GM12878 (cell line): ENCODE data around the gene PRM1. TPM values are rescaled to one million over a fixed set of nuclear protein-coding genes. Genes with fewer than 3 reads are reported as not detected.

Experiments used
- MEF2B ChIP-seq: fragments of 450-650 bp; IDR thresholded peaks from 2 replicates; pipeline ENCODE4 v1.6.1; 2018; ENCODE audit warnings: mild to moderate bottlenecking, moderate library complexity; ENCODE audit not compliant: partially characterized antibody, poor library complexity, severe bottlenecking
- NBN ChIP-seq: fragments of 450-650 bp; IDR thresholded peaks from 2 replicates; pipeline ENCODE4 v1.6.1; 2016
- NR2C2 ChIP-seq: IDR thresholded peaks from 2 replicates; pipeline ENCODE4 v1.6.1; 2011; ENCODE audit warnings: borderline replicate concordance, low read depth; ENCODE audit not compliant: control insufficient read depth, insufficient read length
- RAD51 ChIP-seq: fragments of 450-650 bp; IDR thresholded peaks from 2 replicates; pipeline ENCODE4 v1.6.1; 2016; ENCODE audit warnings: moderate library complexity, mild to moderate bottlenecking, inconsistent platforms
- YY1 ChIP-seq: IDR thresholded peaks from 2 replicates; pipeline ENCODE4 v1.6.1; 2011; ENCODE audit warnings: low read depth, mild to moderate bottlenecking, low read length
- ZBED1 ChIP-seq: IDR thresholded peaks from 2 replicates; pipeline ENCODE4 v1.6.1; 2016; ENCODE audit warnings: borderline replicate concordance
- ZNF622 ChIP-seq: fragments of 450-650 bp; IDR thresholded peaks from 2 replicates; pipeline ENCODE4 v1.6.1; 2017; ENCODE audit warnings: mild to moderate bottlenecking, inconsistent platforms
- polyA plus RNA-seq, 11 experiments: library from polyadenylated mRNA; depleted of rRNA in 4 of 11; unstranded in 6 of 11; stranded (reverse) in 5 of 11; fragments of >200 nt; fragmentation: Nextera tagmentation in 4 of 11; fragmentation: Illumina TruSeq in 1 of 11; extraction: Ambion mirVana in 4 of 11; extraction: Trizol in 1 of 11; gene quantifications; 1 replicate in 1 of 11; 2 replicates in 10 of 11; pipeline versions ENCODE4 v1.2.1 to v1.2.3, GENCODE V29; 2011 to 2016; ENCODE audit warnings: inconsistent platforms in 2 of 11, missing spikeins in 2 of 11, low read depth in 1 of 11
- total RNA-seq, 4 experiments: library from RNA; depleted of rRNA in 3 of 4; stranded (reverse); fragments of >200 nt in 3 of 4; fragmentation: Illumina TruSeq in 1 of 4; extraction: Trizol in 1 of 4; gene quantifications; 2 replicates each; pipeline versions ENCODE4 v1.2.1 to v1.2.3, GENCODE V29; 2013 to 2021
- TF ChIP-seq, protein P1 (sequence below): fragments of 450-650 bp; IDR thresholded peaks from 2 replicates; pipeline ENCODE4 v1.6.1; 2017; ENCODE audit warnings: mild to moderate bottlenecking, moderate library complexity
- TF ChIP-seq, protein P2 (sequence below): fragments of 450-650 bp; IDR thresholded peaks from 2 replicates; pipeline ENCODE4 v1.6.1; 2017; ENCODE audit warnings: mild to moderate bottlenecking, low read depth, inconsistent platforms; ENCODE audit not compliant: poor library complexity, severe bottlenecking
- TF ChIP-seq, protein P3 (sequence below): fragments of 450-650 bp; IDR thresholded peaks from 2 replicates; pipeline ENCODE4 v1.6.1; 2016; ENCODE audit warnings: mild to moderate bottlenecking, moderate library complexity, borderline replicate concordance
- TF ChIP-seq, protein P4 (sequence below): IDR thresholded peaks from 2 replicates; pipeline ENCODE4 v1.6.1; 2012; ENCODE audit warnings: low read depth, low read length, improper control_type of control experiment
- TF ChIP-seq, protein P5 (sequence below): IDR thresholded peaks from 2 replicates; pipeline ENCODE4 v1.6.1; 2011; ENCODE audit warnings: borderline replicate concordance, low read depth, mild to moderate bottlenecking, moderate library complexity, mixed read lengths, low read length; ENCODE audit not compliant: insufficient read depth; ENCODE audit errors: extremely low read length
- TF ChIP-seq, protein P6 (sequence below): IDR thresholded peaks from 2 replicates; pipeline ENCODE4 v1.6.1; 2011; ENCODE audit warnings: mild to moderate bottlenecking, low read depth, low read length, moderate library complexity; ENCODE audit not compliant: insufficient replicate concordance

The PRM1 gene
- total and polyA plus RNA-seq, 10 of the 15 experiments (the other 5 are each of a cell fraction or from before 2014, with no cell fraction given): 0.20 TPM; not detected in 9

DNA sequence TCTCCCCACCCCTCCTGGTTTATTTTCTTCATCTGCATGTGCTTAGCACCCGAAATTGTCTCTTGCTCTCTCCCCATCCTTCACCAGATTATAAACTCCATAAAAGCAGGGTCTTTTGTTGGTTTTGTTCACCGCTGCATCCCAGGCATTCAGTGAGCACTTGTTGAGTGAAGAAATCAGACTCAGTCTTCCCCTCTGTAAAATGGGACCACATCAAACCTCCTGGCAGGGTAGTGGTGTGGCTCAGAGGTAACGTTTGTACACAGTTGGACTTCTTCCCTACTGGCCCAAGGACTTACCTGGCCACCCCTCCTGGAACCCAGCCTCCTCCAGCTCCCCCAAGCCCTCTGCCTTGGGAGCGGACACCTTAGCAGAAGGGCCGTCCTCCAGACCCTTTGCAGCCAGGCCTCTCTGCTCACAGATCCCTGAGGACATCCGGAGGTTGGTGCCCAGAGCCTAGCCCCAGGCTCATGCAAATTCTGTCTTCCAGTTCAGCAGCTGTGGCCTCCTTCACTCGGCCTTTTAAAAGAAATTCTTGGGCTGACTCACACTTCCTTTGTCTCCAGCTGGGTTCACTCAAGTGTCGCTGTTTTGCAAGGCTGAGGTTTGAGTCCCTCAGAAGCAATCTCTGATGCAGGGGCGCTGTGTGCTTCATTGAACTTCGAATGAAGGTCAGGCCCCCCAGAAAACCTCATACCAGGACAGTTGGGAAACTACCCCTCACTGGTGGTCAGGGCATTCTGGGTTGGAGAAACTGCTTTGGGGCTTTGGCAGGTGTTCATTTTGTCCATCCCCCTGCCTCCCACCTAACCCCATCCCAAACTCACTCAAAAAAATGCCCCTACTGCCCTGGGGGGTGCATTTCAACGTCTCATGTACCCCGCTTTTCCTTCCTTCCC, 47.3 kb upstream of the PRM1 start (continued):
- TF ChIP-seq, protein P1, sequence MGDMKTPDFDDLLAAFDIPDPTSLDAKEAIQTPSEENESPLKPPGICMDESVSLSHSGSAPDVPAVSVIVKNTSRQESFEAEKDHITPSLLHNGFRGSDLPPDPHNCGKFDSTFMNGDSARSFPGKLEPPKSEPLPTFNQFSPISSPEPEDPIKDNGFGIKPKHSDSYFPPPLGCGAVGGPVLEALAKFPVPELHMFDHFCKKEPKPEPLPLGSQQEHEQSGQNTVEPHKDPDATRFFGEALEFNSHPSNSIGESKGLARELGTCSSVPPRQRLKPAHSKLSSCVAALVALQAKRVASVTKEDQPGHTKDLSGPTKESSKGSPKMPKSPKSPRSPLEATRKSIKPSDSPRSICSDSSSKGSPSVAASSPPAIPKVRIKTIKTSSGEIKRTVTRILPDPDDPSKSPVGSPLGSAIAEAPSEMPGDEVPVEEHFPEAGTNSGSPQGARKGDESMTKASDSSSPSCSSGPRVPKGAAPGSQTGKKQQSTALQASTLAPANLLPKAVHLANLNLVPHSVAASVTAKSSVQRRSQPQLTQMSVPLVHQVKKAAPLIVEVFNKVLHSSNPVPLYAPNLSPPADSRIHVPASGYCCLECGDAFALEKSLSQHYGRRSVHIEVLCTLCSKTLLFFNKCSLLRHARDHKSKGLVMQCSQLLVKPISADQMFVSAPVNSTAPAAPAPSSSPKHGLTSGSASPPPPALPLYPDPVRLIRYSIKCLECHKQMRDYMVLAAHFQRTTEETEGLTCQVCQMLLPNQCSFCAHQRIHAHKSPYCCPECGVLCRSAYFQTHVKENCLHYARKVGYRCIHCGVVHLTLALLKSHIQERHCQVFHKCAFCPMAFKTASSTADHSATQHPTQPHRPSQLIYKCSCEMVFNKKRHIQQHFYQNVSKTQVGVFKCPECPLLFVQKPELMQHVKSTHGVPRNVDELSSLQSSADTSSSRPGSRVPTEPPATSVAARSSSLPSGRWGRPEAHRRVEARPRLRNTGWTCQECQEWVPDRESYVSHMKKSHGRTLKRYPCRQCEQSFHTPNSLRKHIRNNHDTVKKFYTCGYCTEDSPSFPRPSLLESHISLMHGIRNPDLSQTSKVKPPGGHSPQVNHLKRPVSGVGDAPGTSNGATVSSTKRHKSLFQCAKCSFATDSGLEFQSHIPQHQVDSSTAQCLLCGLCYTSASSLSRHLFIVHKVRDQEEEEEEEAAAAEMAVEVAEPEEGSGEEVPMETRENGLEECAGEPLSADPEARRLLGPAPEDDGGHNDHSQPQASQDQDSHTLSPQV: peak; percentile 78
- TF ChIP-seq ZBED1 (peak; percentile 87; the same call in 1 of the 2 replicates), RAD51 (no peak), YY1 (peak; percentile 45; the same call in 1 of the 2 replicates), ZNF622 (no peak), MEF2B (peak; percentile 69), NBN (0 out of 2 replicates have a peak, but pooled peaks have one; percentile 71), NR2C2 (no peak)
- TF ChIP-seq, protein P2, sequence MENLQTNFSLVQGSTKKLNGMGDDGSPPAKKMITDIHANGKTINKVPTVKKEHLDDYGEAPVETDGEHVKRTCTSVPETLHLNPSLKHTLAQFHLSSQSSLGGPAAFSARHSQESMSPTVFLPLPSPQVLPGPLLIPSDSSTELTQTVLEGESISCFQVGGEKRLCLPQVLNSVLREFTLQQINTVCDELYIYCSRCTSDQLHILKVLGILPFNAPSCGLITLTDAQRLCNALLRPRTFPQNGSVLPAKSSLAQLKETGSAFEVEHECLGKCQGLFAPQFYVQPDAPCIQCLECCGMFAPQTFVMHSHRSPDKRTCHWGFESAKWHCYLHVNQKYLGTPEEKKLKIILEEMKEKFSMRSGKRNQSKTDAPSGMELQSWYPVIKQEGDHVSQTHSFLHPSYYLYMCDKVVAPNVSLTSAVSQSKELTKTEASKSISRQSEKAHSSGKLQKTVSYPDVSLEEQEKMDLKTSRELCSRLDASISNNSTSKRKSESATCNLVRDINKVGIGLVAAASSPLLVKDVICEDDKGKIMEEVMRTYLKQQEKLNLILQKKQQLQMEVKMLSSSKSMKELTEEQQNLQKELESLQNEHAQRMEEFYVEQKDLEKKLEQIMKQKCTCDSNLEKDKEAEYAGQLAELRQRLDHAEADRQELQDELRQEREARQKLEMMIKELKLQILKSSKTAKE: peak; percentile 92
- TF ChIP-seq, protein P3, sequence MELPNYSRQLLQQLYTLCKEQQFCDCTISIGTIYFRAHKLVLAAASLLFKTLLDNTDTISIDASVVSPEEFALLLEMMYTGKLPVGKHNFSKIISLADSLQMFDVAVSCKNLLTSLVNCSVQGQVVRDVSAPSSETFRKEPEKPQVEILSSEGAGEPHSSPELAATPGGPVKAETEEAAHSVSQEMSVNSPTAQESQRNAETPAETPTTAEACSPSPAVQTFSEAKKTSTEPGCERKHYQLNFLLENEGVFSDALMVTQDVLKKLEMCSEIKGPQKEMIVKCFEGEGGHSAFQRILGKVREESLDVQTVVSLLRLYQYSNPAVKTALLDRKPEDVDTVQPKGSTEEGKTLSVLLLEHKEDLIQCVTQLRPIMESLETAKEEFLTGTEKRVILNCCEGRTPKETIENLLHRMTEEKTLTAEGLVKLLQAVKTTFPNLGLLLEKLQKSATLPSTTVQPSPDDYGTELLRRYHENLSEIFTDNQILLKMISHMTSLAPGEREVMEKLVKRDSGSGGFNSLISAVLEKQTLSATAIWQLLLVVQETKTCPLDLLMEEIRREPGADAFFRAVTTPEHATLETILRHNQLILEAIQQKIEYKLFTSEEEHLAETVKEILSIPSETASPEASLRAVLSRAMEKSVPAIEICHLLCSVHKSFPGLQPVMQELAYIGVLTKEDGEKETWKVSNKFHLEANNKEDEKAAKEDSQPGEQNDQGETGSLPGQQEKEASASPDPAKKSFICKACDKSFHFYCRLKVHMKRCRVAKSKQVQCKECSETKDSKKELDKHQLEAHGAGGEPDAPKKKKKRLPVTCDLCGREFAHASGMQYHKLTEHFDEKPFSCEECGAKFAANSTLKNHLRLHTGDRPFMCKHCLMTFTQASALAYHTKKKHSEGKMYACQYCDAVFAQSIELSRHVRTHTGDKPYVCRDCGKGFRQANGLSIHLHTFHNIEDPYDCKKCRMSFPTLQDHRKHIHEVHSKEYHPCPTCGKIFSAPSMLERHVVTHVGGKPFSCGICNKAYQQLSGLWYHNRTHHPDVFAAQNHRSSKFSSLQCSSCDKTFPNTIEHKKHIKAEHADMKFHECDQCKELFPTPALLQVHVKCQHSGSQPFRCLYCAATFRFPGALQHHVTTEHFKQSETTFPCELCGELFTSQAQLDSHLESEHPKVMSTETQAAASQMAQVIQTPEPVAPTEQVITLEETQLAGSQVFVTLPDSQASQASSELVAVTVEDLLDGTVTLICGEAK: no peak
- TF ChIP-seq, protein P4, sequence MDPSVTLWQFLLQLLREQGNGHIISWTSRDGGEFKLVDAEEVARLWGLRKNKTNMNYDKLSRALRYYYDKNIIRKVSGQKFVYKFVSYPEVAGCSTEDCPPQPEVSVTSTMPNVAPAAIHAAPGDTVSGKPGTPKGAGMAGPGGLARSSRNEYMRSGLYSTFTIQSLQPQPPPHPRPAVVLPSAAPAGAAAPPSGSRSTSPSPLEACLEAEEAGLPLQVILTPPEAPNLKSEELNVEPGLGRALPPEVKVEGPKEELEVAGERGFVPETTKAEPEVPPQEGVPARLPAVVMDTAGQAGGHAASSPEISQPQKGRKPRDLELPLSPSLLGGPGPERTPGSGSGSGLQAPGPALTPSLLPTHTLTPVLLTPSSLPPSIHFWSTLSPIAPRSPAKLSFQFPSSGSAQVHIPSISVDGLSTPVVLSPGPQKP: peak; percentile 47; the same call in 1 of the 2 replicates
- TF ChIP-seq, protein P5, sequence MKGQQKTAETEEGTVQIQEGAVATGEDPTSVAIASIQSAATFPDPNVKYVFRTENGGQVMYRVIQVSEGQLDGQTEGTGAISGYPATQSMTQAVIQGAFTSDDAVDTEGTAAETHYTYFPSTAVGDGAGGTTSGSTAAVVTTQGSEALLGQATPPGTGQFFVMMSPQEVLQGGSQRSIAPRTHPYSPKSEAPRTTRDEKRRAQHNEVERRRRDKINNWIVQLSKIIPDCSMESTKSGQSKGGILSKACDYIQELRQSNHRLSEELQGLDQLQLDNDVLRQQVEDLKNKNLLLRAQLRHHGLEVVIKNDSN: no peak
- TF ChIP-seq, protein P6, sequence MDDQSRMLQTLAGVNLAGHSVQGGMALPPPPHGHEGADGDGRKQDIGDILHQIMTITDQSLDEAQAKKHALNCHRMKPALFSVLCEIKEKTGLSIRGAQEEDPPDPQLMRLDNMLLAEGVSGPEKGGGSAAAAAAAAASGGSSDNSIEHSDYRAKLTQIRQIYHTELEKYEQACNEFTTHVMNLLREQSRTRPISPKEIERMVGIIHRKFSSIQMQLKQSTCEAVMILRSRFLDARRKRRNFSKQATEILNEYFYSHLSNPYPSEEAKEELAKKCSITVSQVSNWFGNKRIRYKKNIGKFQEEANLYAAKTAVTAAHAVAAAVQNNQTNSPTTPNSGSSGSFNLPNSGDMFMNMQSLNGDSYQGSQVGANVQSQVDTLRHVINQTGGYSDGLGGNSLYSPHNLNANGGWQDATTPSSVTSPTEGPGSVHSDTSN: peak; percentile 90
